Motor neuron (in vitro differentiated cells): ENCODE measurements around the gene AJM1. TPM values are rescaled to one million over a fixed set of nuclear protein-coding genes. Genes with fewer than 3 reads are reported as not detected.
"Not testable (repeated sequence)": the region's sequence is repeated elsewhere in the genome, so short reads cannot be mapped to it uniquely, and the experiment has no call there.

ENCODE experiments used
- ATAC-seq, 8 experiments: fragments of 200-7000 bp; cut with Tn5 transposase; replicated peaks in 6 of 8; 2 replicates each; pipeline ENCODE4 v1.8.0; 2021; ENCODE audit warnings: mild to moderate bottlenecking in 8 of 8, moderate library complexity in 8 of 8
- H3K27ac ChIP-seq, 2 donors: fragments of 250-450 bp; sonication (Bioruptor Pico); 2 replicates each; pipeline ENCODE4 v1.9.0; 2021; ENCODE audit warnings: antibody characterized with exemption in 2 of 2, mild to moderate bottlenecking in 2 of 2, moderate library complexity in 1 of 2
- H3K4me1 ChIP-seq, 2 donors: fragments of 250-450 bp; sonication (Bioruptor Pico); replicated peaks in 1 of 2; 2 replicates each; pipeline ENCODE4 v1.6.1; 2021; ENCODE audit warnings: antibody characterized with exemption in 2 of 2, mild to moderate bottlenecking in 2 of 2, moderate library complexity in 1 of 2
- H3K4me3 ChIP-seq, 5 donors: fragments of 250-450 bp; sonication (Bioruptor Pico); 2 replicates each; pipeline ENCODE4 v1.9.0; 2021; ENCODE audit warnings: antibody characterized with exemption in 5 of 5, mild to moderate bottlenecking in 5 of 5, moderate library complexity in 4 of 5
- WGBS, 10 experiments: fragments of 450-650 bp; shearing (Covaris generic); methylation state at CpG; one replicate each; pipeline ENCODE4 v1.0.0; 2022; 5-methylcytosine and 5-hydroxymethylcytosine counted together
- in situ Hi-C, 9 experiments: fragments of 400-800 bp; cut with MboI; loops; one replicate each; pipeline ENCODE4 v1.15.0; 2021; ENCODE audit warnings: low sequenced_read_pairs in 9 of 9, low pct_unique_long_range_greater_than_20kb in 2 of 9; ENCODE audit not compliant: unreplicated experiment in 9 of 9
- total RNA-seq, 8 experiments: library from RNA; unstranded; fragments of 300-600 nt; gene quantifications; 2 replicates each; pipeline versions ENCODE4 v1.2.3 to v1.2.4, GENCODE V29; 2022

AJM1 gene
- total RNA-seq, 8 experiments from 2014 or later = 1.2 to 5.5 (median 2.6) TPM

- Histone ChIP-seq H3K4me1 (peaks cover 10 to 15% of the 10 kb centered on the region in 2 donors), H3K4me3 (no peak overlapping the region), H3K27ac (no peak overlapping the region)
- 85 to 100% (median 96%) methylated on average over 2 to 13 of the region's 26 CpGs; no CpG with 5 or more reads in 2 of the 10 experiments for WGBS, 10 experiments
- ATAC-seq = no peak
- in situ Hi-C loops = no loop called here
Observed at GRCh38 chr9:136861874-136862457, 19.7 kb downstream of the AJM1 start.

GRCh38 chr9:136862849-136863622 lies 20.8 kb downstream of the AJM1 start:
- 88 to 90% (median 90%) methylated on average over 2 to 10 of the region's 31 CpGs; no CpG with 5 or more reads in 7 of the 10 experiments for WGBS, 10 experiments
- ATAC-seq = no peak
- Histone ChIP-seq H3K4me3 (no peak overlapping the region), H3K4me1 (peaks cover 12 to 19% of the 10 kb centered on the region in 2 donors), H3K27ac (no peak overlapping the region)
- in situ Hi-C loops = no loop called here

DNA sequence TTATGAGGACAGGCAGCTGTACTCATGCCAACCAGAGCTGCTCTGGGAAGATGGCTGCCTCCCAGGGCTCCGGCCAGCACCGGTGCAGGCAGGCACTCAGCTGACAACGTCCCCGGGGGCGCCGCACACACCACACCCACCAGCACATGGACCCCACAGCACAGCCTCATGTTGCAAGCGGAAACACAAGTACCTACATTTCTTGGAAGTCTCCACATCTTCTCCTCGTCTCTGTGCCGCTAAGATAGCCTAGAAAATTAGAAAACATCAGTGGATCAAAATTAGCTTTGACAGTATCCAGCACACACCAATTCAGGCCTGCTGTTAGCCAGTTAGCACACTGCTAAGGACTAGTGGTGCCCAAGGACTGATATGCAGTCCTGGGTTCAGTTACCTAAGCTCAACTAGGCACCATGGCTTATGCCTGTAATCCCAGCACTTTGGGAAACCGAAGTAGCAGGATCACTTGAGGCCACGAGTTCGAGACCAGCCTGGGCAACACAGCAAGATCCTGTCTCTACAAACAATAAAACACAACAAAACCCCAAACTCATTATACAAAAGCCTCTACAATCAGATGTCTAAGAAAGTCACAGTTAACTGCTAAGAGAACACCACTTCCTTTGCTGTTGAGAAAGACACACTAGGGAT lies 21.5 kb downstream of the AJM1 start:
- Histone ChIP-seq H3K27ac (no peak overlapping the region), H3K4me3 (peak overlapping the region in 1 of 5 donors; percentile 11), H3K4me1 (peaks cover 12 to 19% of the 10 kb centered on the region in 2 donors)
- 86 to 100% (median 98%) methylated on average over 1 to 11 of the region's 12 CpGs; no CpG with 5 or more reads in 4 of the 10 experiments for WGBS, 10 experiments
- no peak for ATAC-seq
- in situ Hi-C loops = no loop called here

- Histone ChIP-seq H3K4me1 (peaks cover 12 to 19% of the 10 kb centered on the region in 2 donors), H3K27ac (peak overlapping the region; percentile 6 to 98), H3K4me3 (peak overlapping the region; percentile 82 to 100 (median 100))
- 50 to 100% (median 89%) methylated on average over 1 to 5 of the region's 11 CpGs; no CpG with 5 or more reads in 4 of the 10 experiments for WGBS, 10 experiments
- in situ Hi-C loops = no loop called here
- no peak for ATAC-seq
Observed at GRCh38 chr9:136865041-136865767, 22.9 kb downstream of the AJM1 start.

DNA sequence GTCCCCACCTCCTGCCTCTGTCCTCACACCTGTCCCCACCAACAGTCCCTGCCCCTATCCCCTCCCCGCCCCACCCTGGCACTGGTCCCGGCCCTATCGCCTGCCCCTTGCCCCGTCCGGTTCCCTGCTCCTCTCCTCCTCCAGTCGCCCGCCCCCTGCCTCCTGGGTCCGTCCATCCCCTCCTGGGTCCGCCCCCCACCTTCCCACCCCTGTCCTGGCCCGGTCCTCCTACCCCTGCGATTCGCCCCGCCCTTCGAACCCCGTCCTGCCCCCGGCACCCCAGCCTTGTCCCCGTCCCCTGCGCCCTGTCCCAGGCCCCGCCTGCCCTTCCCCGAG lies 23.5 kb downstream of the AJM1 start:
- Histone ChIP-seq H3K4me3 (peak overlapping the region; percentile 82 to 100 (median 100)), H3K4me1 (peaks cover 12 to 19% of the 10 kb centered on the region in 2 donors), H3K27ac (peak overlapping the region; percentile 89 to 98)
- peak in 7 of 8 experiments; percentile 11 to 28 (median 18) for ATAC-seq
- in situ Hi-C loops = no loop called here
- WGBS, 10 experiments = no CpG with 5 or more reads among the region's 20 CpGs

- WGBS, 10 experiments = 83 to 100% (median 96%) methylated on average over 4 to 17 of the region's 29 CpGs; no CpG with 5 or more reads in 1 of the 10 experiments
- H3K4me1 ChIP-seq = peaks cover 12 to 19% of the 10 kb centered on the region in 2 donors
- ATAC-seq, in situ Hi-C loops: not testable (repeated sequence)
- H3K4me3 ChIP-seq = peak overlapping the region; percentile 82 to 100 (median 100)
- H3K27ac ChIP-seq = peak overlapping the region; percentile 90 to 98
Observed at GRCh38 chr9:136866898-136867421, 24.7 kb downstream of the AJM1 start.

DNA sequence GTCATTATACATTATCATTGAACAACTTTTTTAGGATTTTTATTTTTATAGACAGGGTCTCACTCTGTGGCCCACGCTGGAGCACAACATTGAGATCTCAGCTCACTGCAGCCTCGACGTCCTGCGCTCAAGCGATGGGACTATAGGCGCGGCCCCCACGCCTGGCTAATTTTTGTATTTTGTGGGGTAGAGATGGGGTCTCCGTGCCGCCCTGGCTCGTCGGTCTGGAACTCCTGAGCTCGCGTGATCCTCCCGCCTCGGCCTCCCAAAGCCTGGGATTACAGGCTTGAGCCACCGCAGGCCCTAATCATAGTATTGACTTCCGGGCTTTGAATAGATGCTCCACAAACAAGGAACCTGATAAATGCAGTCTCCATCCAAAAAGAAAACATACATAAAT lies 25.2 kb downstream of the AJM1 start:
- no peak overlapping the region for H3K27ac ChIP-seq

GRCh38 chr9:136867917-136868316 lies 25.6 kb downstream of the AJM1 start:
- in situ Hi-C loops = no loop called here
- peaks cover 12 to 19% of the 10 kb centered on the region in 2 donors for H3K4me1 ChIP-seq
- H3K27ac ChIP-seq = no peak overlapping the region
- no peak for ATAC-seq
- 91 to 100% (median 97%) methylated on average over 4 to 17 of the region's 18 CpGs; no CpG with 5 or more reads in 2 of the 10 experiments for WGBS, 10 experiments
- no peak overlapping the region for H3K4me3 ChIP-seq

More for the DNA sequence above, 25.2 kb downstream of the AJM1 start:
- WGBS, 10 experiments = 96 to 100% (median 98%) methylated on average over 1 to 16 of the region's 18 CpGs; no CpG with 5 or more reads in 2 of the 10 experiments
- peak overlapping the region in 1 of 5 donors; percentile 100 for H3K4me3 ChIP-seq
- H3K4me1 ChIP-seq = peaks cover 12 to 19% of the 10 kb centered on the region in 2 donors
- in situ Hi-C loops = no loop called here
- no peak for ATAC-seq

DNA sequence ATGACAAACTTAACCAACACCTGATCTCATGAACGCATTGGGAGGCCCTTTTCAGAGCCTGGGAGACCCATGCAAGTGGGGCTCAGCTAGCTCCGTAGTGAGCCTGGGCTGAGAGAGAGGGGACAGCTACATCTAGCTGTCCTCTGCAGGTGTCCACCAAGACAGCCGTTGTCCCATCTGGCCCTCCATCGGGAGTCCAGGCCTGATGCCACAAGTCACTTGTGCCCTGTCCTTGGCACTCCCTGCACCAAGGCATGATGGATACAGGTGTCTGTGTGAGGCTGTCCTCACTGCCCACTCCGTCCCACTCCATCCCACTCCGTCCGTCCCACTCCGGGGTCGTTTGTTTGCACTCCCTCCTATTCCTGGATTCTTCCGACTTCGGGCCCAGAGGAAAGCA lies 26.4 kb downstream of the AJM1 start:
- H3K4me1 ChIP-seq = peaks cover 12 to 19% of the 10 kb centered on the region in 2 donors
- no peak overlapping the region for H3K27ac ChIP-seq
- H3K4me3 ChIP-seq = no peak overlapping the region
- 80 to 96% (median 89%) methylated on average over 2 to 8 of the region's 11 CpGs; no CpG with 5 or more reads in 4 of the 10 experiments for WGBS, 10 experiments
- in situ Hi-C loops = no loop called here
- no peak for ATAC-seq

GRCh38 chr9:136869611-136870010 lies 27.3 kb downstream of the AJM1 start:
- in situ Hi-C loops, H3K27ac ChIP-seq, ATAC-seq, H3K4me3 ChIP-seq: not testable (repeated sequence)
- peaks cover 11 to 12% of the 10 kb centered on the region in 2 donors for H3K4me1 ChIP-seq
- WGBS, 10 experiments = 47 to 100% (median 83%) methylated on average over 1 to 2 of the region's 2 CpGs; no CpG with 5 or more reads in 3 of the 10 experiments

DNA sequence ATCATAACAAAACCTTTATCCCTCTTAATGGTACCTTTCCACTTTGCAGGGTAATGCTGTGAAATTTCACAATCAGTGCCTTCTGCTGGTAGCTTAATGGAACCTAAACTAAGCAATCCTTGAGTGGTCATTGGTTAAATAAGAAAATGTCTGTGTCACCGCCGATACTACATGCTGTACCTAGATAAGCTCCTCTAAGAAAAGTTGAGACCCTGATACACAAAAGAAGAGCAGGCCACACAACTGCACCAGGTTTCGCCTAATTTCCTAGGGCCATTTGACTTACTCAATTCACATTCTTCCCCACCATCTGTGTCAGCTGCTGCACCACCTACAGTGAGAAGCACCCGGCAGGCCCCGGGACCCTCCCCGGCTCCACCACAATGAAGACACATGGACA lies 32.9 kb downstream of the AJM1 start:
- H3K4me3 ChIP-seq = no peak overlapping the region
- no peak for ATAC-seq
- H3K4me1 ChIP-seq = no peaks in the 10 kb centered on the region
- in situ Hi-C loops = no loop called here
- 40 to 100% (median 83%) methylated on average over 1 to 5 of the region's 6 CpGs; no CpG with 5 or more reads in 2 of the 10 experiments for WGBS, 10 experiments
- H3K27ac ChIP-seq = no peak overlapping the region

- Histone ChIP-seq H3K4me3 (no peak overlapping the region), H3K4me1 (peaks cover under 1 to 3% of the 10 kb centered on the region in 2 donors), H3K27ac (no peak overlapping the region)
- WGBS, 10 experiments = 21 to 100% (median 63%) methylated on average over 1 to 5 of the region's 5 CpGs
- in situ Hi-C loops = no loop called here
- no peak for ATAC-seq
Observed at GRCh38 chr9:136876476-136876875, 34.2 kb downstream of the AJM1 start.
